ENCODE measurements around the gene RUSC2.

DNA sequence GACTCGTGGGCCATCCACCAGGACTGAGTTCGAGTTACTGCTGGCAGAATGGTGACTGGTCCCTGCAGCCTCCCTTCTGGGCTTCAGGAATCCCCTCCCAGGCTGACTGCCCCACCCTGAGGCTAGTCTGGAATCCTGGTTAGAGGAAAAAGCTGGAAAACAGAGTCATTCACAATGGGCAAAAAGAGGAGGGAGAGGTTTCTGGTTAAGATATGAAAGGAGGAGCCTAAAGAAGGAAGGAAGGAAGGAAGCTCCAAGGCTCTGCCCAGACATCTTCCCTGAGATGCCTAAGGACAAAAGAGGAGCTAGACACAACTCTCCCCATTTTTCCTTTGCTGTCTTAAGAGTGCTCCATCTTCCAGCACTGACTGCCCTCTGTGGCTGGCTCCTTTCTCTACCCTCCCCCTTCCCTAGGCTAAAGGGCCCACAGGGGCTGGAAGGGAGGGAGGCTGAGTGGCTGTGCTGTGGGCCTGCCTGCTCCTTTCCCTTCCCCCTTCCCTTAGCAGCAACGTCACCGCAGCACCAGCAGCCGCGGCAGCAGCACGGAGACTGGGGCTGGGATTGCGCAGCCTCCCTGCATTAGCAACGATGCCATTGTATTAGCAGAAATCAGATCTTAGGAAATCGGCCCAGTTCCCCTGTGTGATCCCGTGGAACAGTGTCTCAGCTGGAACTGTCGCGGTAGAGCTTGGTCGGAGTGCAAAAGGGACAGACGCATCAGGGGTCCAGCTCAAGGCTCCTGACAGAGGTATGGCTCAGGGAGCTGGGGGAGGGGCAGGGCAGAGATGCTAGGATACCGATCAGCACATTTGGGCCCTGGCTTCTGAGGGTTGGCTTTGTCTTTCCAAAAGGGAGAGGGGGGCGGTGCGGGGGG, 48.7 kb downstream of the RUSC2 start:
- no peak for TF ChIP-seq KMT2B (CRISPR knock-in tag; IDR thresholded peaks at IDR 0.05)
- TF ChIP-seq, protein P1, sequence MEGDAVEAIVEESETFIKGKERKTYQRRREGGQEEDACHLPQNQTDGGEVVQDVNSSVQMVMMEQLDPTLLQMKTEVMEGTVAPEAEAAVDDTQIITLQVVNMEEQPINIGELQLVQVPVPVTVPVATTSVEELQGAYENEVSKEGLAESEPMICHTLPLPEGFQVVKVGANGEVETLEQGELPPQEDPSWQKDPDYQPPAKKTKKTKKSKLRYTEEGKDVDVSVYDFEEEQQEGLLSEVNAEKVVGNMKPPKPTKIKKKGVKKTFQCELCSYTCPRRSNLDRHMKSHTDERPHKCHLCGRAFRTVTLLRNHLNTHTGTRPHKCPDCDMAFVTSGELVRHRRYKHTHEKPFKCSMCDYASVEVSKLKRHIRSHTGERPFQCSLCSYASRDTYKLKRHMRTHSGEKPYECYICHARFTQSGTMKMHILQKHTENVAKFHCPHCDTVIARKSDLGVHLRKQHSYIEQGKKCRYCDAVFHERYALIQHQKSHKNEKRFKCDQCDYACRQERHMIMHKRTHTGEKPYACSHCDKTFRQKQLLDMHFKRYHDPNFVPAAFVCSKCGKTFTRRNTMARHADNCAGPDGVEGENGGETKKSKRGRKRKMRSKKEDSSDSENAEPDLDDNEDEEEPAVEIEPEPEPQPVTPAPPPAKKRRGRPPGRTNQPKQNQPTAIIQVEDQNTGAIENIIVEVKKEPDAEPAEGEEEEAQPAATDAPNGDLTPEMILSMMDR (CRISPR knock-in tag; IDR thresholded peaks at IDR 0.05) = no peak
- no peak for TF ChIP-seq TAF15 (IDR thresholded peaks at IDR 0.05; ENCODE audit: low read depth, low read length, poor library complexity, severe bottlenecking)
- TF ChIP-seq ZNF138 (CRISPR knock-in tag; IDR thresholded peaks at IDR 0.05; ENCODE audit: low read depth) = no peak
- TF ChIP-seq ZNF143 (CRISPR knock-in tag; IDR thresholded peaks at IDR 0.05) = no peak
- TF ChIP-seq, protein P2, sequence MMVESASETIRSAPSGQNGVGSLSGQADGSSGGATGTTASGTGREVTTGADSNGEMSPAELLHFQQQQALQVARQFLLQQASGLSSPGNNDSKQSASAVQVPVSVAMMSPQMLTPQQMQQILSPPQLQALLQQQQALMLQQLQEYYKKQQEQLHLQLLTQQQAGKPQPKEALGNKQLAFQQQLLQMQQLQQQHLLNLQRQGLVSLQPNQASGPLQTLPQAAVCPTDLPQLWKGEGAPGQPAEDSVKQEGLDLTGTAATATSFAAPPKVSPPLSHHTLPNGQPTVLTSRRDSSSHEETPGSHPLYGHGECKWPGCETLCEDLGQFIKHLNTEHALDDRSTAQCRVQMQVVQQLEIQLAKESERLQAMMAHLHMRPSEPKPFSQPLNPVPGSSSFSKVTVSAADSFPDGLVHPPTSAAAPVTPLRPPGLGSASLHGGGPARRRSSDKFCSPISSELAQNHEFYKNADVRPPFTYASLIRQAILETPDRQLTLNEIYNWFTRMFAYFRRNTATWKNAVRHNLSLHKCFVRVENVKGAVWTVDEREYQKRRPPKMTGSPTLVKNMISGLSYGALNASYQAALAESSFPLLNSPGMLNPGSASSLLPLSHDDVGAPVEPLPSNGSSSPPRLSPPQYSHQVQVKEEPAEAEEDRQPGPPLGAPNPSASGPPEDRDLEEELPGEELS (CRISPR knock-in tag; IDR thresholded peaks at IDR 0.05) = no peak
- no peak for TF ChIP-seq SIN3A (IDR thresholded peaks at IDR 0.05; ENCODE audit: borderline replicate concordance, low read depth, low read length)
- no peak for TF ChIP-seq POLR2A (IDR thresholded peaks at IDR 0.05; ENCODE audit: insufficient read depth in 1 of 2, low read depth in 2 of 2, low read length in 2 of 2)
- no peak for TF ChIP-seq BRCA1 (CRISPR knock-in tag; IDR thresholded peaks at IDR 0.05)
- no peak for TF ChIP-seq CAMTA2 (CRISPR knock-in tag; IDR thresholded peaks at IDR 0.05; ENCODE audit: borderline replicate concordance)
